Activated CD8-positive, alpha-beta memory T cell treated with anti-CD3 and anti-CD28 coated beads, Interleukin-2, amount 50 U/mL, for 24 hours (primary cell): ENCODE data around the gene PTPN3.

Source experiments
- DNase-seq: peaks from one replicate; pipeline ENCODE4 v3.0.0-alpha.2; 2020; ENCODE audit errors: extremely low read depth

The PTPN3 gene

DNA sequence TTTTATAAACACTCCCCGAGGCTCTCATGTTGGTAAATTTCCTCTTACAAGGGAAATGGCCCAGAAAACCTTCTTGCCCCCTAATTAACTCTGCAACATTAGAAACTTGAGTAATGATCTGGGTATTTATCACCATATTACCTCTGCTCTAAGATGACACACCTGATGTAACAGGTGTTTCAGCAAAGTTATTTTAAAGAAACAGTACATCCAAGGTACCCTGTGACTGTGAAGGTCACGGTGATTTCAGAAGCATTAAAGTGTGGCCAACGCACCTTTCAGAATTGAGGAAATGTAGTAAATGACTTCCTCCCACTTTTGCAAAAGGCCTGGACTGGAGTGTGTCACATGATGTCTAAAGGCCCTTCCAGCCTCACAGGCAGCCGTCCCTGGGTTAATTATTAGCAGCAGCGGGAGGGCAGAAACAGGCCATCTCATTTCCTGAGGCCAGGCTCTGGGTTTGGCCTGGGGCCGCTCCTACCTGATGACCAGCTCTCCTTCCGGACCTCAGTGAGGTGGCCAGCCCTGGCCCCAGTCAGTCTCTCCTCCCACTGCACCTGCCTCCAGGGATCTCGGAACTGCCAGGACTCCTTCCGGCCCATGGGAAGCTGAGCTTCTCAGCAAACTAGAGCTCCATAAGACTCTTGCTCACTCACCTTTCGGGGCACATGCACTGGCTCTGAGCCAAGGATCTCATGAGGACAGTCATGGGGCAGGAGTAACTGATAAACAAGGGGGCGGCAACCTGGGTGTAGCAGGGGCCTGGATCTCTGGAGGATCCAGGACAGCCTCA is 20.7 kb downstream of the PTPN3 start:
- no peak for DNase-seq

DNA sequence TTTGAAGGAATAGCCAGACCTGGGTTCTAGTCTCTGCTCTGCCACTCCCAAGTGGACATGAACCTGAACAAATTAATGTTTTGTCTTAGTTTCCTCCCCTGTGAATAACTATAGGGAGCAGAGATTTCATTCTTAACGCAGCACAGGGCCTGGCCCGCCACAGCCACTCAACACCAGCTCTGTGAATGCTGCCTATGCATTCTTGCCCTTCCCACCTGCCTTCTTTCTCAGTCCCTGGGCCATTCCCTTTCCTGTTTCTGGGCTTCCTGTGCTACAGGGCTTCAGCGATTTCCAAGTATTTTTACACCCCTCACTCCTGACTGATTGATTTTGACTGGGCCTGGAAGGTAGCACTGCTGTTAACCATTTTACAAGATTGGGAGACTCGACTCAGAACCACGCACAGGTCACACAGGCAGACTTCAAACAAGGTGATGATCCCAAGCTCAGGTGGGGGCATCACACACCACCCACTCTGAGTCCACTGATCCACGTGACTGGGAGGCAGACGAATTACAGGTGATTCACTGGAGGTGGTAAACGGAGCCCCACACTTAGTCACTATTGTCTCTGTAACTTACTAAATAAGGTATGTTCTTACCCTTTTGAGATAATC is 21.4 kb downstream of the PTPN3 start:
- DNase-seq = no peak

DNA sequence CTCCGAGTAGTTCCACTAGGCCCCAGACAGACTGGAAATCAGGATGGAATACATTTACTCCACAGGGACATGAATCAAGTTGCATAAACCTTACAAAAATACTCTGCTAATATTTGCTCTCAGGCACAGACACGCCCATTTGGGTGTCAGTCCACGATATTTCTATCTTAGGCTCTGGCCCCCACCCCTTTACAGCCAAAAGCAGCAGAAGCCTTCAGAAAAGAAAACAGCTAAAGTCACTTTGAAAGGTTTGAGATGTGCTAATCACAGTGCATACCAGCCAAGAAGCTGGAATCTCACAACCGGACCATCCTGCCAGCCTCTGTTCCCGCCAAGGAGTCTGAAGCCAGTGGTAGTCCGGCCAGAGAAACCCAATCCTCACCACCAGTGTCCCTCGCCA is 22.6 kb downstream of the PTPN3 start:
- DNase-seq = no peak

DNA sequence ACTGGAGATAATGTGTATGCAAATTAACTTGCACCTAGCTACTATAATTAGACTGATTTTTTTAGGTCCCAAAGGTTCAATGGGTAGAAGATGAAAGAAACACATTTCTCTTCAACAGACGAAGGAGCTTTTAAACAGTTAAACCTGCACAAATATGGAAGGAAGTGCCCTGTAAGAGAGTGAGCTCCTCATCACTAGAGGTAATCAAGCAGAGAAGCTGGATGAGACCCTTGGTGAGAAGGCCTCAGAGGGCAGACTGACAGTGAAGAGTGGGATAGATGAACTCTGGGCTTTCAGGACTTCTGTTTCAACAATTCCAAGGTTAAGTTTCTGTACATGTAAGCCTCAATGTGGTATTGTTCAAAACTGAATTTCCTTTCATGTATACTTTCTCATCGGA is 23.2 kb downstream of the PTPN3 start:
- no peak for DNase-seq

DNA sequence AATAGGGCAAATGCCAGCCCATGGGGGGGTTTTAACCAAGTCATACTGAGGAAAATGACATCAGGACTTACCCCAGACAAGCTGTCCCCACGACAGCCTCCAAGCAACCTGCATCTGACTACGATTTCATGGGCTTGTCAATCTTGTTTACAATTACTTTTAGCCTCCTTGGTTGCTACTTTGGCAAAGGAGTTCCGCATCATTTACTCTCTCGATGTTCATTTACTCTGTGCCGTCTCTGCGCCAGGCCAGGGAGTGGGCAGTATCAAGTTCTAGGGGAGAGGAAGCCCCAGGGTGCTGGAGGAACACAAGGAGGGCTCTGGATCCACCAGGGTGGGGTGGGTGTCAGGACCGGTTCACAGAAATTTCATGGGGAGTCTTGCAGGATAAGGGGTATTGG is 23.9 kb downstream of the PTPN3 start:
- no peak for DNase-seq

DNA sequence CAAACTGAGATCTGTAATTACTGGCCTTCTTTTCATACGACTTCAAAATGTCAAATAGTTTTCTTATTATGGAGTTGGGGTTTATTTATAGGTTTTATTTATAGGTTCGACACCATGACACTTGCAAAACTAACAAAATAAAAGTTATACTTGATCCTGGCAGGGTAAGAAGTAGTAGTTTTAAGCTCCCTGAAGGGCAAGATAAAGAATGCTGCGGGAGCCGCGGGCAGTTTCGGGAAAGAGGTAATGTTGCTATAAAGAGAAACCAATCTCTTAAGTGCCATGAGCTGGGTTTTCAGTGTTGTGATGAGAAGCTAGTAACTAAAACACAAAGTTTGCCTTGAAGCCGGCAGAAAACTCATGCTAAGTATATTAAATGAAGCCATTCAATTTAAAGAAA is 24.8 kb downstream of the PTPN3 start:
- DNase-seq = no peak

DNA sequence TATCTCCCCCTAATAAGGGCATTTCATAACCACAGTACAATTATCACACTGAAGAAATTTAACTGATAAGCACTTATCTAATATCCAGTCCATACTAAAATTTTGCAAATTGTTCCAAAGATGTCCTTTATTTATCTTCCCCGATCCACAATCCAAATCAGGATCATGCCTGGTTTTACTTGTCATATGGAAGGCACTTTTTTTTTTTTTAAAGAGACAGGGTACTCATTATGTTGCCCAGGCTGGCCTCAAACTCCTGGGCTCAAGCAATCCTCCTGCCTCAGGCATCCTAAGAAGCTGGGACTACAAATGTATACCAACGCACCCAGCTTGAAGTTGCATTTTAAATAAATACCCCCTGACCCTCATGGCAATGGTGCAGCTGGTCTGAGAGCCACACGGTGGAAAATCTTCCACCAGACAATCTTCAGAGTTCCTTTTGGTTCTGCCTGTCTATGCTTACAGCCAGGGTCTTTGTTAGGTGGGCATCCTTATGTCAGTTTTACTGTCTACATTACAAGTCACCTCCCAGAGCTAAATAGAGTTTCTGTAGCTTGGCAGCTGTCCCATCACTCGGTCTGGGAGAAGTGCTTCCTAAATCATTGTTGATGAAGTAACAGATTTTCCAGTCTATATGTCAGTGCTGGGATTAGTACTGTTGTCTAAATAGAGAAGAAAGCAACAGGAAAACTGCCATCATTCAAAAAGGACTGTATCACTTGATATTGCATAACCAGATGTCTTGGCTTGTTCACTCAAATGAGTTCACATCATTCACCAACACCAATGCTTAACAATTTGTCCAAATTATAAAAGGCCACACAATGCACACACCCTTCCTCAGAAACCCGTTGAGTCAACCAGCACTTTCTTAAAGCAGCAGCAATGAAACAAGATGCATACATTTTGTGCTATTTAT is 26.4 kb downstream of the PTPN3 start:
- no peak for DNase-seq

DNA sequence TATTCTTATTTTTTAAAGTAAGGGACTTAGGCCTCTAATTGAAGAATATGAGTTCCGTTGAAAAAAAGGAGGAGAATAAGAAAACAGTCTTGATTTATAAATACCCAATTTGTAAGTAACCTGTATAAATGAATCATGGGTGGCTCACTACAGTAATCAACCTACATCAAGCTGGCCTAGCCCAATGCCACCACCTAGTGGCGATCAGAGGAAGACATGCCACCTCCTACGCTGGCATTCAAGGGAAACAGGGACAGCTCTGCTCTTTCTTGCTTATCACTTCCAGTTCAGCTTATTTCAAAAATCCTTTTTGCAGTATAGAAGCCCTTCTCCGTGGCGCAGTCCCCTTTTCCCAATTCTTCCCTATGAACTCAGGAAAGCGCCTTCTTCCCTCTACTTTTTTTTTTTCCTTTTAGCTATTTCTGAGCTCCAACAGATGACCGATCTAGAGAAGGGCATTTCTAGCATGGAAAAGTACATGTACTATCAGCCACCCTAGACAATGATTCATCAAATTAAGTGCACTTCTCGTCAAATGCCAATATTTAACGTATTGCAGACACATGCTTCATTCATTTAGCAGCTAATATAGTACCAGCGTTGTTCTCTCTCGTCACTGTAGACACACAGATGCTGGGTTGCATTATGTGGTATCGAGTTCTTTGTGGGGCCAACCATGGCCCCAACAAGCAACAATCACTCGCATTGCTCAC is 28.3 kb downstream of the PTPN3 start:
- DNase-seq = peak; percentile 32

DNA sequence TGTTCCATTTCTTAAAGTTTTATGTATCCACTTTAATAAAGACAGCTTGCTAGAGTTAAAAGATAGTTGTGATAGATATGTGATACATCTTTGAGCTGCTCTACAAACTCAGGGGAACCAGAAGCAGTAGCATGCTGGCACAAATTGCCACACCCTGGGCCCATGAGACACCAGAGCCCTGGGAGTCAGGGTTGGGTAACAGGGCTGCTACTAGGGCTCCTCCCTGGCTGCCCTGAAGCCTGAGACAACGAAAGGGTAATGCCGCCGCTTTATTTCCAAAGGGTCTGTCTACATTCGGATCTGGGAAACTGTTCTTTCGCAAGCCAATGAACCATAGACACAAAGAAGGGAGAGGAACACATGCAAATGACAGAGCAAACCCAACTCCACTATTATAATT is 29.2 kb downstream of the PTPN3 start:
- no peak for DNase-seq

DNA sequence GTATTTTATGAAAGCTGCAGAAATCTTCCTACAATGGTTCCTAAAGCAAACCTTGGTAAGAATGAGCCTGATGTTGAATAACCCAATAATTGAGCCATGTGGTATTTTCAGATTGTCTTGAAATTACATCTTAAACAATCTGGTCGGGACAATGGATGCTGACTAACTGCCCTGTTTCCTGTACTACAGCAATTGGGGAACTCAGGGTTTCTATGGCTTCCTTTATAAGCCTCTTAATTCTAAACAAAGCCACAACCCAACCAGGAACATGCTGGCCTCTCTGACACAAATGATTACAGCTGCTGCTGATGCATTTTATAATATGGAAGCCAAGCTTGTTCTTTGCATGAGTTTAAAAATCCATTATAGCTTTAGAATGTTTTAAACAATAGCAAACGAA is 30.2 kb downstream of the PTPN3 start:
- DNase-seq = no peak

DNA sequence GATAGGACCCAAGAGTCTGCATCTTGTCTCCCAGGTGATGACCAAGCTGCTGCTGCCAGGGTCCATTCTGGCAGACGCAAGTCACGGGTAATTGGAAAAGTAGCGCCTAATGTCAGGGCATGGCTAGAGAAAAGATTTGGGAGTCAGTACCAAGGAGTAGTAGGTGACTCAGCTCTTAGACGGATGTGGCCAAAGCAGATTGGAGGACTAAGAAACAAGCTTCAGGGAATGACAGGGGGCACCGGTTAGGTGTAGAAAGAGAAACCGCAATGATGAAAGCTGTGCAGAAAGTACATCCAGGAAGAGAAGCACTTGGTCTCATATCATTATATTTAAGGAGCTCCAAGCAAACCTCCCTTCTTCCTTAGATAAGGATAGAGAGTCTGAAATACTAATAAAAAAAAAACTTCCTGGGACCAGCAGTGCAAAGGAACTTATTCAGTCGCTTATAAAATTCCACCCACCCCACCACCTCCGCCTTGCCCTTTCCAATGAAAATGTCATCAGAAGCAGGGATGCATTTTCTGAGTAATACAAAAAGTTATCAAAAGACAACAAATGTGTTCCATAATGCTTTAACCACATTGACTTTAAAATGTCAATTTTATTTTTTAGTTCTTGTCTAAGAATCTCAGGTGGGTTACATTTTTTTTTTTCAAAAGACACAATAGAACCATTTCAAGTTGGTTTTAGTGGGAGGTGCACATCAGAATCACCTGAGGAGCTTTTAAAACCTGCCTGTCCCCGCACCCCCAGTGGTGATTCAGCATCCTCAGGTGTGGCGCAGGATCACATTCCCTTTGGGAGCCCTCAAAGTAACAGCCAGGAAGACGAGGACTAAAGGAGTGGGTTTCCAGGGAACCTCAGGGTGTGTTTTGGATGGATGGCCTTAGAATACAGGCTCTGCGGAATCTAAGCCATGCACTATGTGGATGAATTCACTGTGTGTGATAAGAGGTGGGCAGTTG is 31.2 kb downstream of the PTPN3 start:
- DNase-seq = no peak

DNA sequence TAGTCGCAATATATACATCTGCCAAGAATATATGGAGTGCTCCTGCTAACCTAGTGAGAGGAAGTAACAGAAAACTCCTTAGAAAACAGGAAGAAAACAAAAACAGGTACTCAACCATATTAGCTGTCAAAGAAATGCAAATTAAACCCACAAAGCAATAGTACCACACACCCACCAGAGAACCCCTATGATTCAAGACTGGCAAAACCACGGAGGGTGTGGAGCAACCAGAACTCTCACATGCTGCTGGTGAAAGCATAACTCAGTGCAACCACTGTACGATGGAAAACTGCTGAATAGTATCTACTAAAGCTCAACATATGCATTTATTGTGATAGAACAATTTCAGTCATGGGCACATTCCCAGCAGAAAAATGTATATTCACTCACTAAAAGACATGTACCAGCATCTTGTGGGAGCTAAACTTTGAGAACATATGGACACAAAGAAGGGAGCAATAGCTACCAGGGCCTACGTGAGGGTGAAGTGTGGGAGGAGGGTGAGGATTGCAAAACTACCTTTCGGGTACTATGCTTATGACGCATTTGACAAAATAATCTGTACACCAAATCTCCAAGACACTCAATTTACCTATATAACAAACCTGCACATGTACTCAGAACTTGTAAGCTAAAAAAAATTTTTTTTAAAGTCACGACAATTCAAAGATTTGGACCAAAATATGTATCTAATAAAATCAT is 34.0 kb downstream of the PTPN3 start:
- no peak for DNase-seq

DNA sequence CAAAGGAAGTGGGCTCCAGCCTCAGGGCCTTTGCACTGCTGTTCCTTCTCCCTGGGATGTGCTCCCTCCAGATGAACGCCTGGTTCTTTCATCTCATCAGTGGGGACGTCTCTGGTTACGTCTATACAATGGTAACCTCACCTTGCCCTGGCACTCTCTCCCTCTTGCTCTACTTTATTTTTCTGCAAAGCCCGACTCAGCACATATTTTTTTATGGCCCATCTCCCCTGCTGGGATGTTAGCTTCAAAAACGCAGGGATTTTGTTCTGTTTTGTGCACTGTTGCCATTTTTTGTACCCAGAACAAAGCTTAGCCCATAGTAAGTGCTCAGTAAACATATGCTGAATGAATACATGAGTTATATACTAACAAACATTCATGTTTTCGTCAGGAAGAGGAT is 37.5 kb downstream of the PTPN3 start:
- no peak for DNase-seq

DNA sequence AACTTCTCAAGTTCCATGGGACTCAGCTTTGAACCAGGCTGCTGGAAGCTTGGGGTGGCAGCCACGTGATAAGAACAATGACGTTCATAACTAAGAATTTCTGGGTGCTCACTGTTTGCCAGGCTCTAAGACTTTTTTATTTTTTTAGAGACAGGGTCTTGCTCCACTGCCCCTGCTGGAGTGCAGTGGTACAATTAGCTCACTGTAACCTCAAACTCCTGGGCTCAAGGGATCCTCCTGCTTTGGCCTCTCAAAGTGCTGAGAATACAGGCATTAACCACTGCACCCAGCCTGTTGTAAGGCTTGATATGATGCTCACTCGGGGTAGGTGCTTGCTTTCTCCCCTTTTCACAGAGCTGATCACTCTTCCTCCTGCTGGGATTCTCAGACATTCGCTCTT is 38.7 kb downstream of the PTPN3 start:
- no peak for DNase-seq

DNA sequence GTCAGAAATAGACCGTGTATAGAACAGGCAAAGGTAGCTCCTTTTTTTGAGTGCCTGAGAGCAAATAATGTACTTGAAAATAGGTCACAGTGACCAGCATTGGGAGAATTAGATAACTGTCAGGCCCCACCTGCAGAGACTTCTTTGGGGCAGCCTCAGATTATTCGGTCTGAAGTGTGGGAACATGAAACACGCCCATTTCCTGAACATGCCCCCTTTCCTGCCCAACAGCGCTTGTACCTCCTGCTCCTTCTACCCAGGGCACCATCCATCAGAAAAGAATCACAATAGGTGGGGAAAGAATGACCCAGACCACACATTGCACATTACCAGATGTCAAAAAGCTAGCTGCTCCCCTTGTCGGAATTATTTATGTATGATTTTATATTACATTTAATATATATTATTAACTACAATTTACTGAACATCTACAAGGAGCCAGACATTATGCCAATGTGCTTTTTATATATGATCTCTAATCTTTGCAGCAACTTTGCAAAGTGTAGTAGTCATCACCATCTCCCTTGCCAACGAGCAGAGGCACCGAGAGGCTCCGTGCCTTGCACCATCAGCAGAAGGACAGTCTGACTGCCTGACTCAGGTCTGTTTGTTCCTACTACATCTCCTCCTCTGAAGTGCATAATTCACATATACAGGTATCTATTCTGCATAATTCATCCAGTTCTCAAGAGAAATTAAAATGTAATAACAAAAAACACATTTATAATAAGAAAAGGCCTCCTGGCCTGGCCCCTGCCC is 39.5 kb downstream of the PTPN3 start:
- no peak for DNase-seq

DNA sequence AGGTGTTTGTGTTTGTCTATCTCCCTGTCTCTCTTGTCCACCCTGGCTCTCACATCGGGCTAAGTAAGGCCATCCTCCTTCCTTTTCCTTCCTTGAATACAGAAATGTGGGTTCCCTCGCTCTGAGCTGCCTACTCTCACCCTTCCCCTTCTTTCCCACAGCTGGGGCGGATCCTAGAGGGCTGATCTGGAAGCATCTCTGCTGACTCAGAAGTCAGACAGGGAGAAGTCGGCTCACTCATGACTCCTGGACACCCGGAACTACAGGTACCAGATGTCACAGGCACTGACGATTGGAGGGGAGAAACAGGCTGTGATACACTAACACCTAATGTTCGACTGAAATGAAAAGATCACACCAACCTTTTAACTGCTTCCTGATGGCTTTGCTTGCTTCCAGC is 41.3 kb downstream of the PTPN3 start:
- no peak for DNase-seq

DNA sequence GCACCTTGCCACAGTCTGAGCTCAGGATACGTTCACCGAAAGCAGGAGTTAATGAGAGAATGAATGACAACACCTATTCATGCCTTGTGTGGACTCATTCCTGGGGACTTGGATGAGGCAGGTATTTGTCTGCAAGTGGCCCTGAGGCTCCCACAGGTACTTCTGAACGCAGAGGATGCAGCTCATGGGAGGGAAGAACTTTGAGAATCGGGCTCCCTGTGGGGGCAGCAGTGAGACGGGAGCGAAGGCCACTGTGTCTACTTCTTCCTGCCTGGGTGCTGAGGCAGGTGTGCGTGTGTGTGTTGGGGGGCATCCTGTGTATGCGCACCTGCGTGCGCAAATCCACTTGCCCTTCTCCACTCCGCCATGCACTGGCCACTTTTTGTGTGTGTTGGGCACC is 42.2 kb downstream of the PTPN3 start:
- no peak for DNase-seq

DNA sequence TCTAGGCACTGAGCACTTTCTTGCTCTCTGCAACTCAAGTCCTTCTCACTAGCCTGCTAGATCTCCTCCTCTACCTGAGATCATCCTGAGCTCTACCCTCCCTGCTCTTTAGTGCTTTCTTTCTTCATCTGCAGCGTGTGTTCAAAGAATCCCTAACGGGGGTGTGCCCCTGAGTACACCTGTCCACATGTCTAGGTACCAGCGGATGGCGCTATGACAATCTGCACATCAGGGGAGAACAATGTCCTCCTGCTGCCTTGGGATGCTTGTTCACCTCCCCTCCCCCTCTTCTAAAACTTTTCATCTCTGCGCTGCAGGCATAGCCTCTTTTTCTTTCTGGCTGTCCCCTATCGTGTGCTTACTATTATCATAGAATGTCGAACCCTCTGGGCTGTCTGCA is 42.7 kb downstream of the PTPN3 start:
- DNase-seq = no peak

DNA sequence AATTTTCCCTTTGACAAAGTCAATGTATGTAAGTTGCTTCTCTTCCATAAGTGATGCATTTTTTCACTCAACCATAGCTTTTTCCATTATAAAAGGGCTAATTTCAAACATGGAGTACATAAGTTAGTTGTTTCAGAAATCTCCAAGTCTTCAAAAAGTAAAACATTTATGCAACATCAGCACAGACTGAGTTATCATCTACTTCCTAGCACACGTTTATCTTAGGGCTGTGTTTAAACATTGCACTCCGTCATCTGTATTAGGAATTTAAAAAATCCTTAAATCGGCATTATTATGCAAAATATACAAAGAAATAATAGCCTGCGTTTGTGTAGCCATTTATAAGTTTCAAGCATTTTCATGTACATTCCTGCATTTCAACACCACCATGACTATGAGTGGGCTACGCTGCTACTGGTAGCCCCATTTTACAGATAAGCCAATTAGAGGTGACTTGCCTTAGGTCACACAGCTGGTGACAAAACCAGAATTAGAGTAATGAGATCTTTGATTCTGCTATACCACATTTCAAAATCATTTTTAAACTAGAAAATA is 43.4 kb downstream of the PTPN3 start:
- no peak for DNase-seq
